HepG2 (cell line): Measurements from ENCODE around the gene MARVELD3. TPM values are rescaled to one million over a fixed set of nuclear protein-coding genes. Genes with fewer than 3 reads are reported as not detected.

ENCODE experiments used
- FOXA1 ChIP-seq, 2 experiments: fragments of 450-650 bp in 1 of 2; sonication (generic) in 1 of 2; formaldehyde crosslinking in 1 of 2; IDR thresholded peaks; 2 replicates each; pipeline versions ENCODE4 v1.4.0 to v1.6.1; 2016 to 2020; ENCODE audit warnings: missing genetic modification reagents in 1 of 2
- HMGXB4 ChIP-seq, 2 experiments: sonication (generic) in 1 of 2; formaldehyde crosslinking in 1 of 2; IDR thresholded peaks; 2 replicates each; pipeline versions ENCODE4 v1.4.0 to v1.6.1; 2018 to 2020; ENCODE audit warnings: missing genetic modification reagents in 2 of 2, borderline replicate concordance in 1 of 2, low read depth in 1 of 2, mild to moderate bottlenecking in 1 of 2, missing biosample characterization in 1 of 2
- MYPOP ChIP-seq: sonication (generic); formaldehyde crosslinking; IDR thresholded peaks from 2 replicates; pipeline ENCODE4 v1.8.1; 2023; ENCODE audit warnings: mild to moderate bottlenecking, moderate library complexity, missing genetic modification reagents
- PHB2 ChIP-seq: fragments of 450-650 bp; IDR thresholded peaks from 2 replicates; pipeline ENCODE4 v1.6.1; 2018; ENCODE audit not compliant: partially characterized antibody
- SAFB2 ChIP-seq: sonication (generic); formaldehyde crosslinking; IDR thresholded peaks from 2 replicates; pipeline ENCODE4 v1.5.1; 2020; ENCODE audit warnings: missing genetic modification reagents, low read depth, mild to moderate bottlenecking, borderline replicate concordance
- SP5 ChIP-seq: IDR thresholded peaks from 2 replicates; pipeline ENCODE4 v1.6.1; 2016; ENCODE audit warnings: low read depth, borderline replicate concordance
- SPEN ChIP-seq: sonication (generic); formaldehyde crosslinking; IDR thresholded peaks from 2 replicates; pipeline ENCODE4 v1.5.1; 2020; ENCODE audit warnings: low read depth, mild to moderate bottlenecking, missing genetic modification reagents
- TMF1 ChIP-seq: sonication (generic); formaldehyde crosslinking; IDR thresholded peaks from 2 replicates; pipeline ENCODE4 v1.8.1; 2022; ENCODE audit warnings: low read depth, missing genetic modification reagents
- ZBTB43 ChIP-seq: sonication (generic); formaldehyde crosslinking; conservative IDR thresholded peaks from 2 replicates; pipeline ENCODE4 v1.4.0; 2020; ENCODE audit warnings: missing genetic modification reagents
- ZFP36L1 ChIP-seq: sonication (generic); formaldehyde crosslinking; IDR thresholded peaks from 2 replicates; pipeline ENCODE4 v1.8.0; 2022; ENCODE audit warnings: mild to moderate bottlenecking, missing genetic modification reagents, moderate library complexity
- ZNF160 ChIP-seq: sonication (generic); formaldehyde crosslinking; IDR thresholded peaks from 2 replicates; pipeline ENCODE4 v1.8.0; 2022; ENCODE audit warnings: mild to moderate bottlenecking, inconsistent platforms, missing genetic modification reagents
- ZNF564 ChIP-seq: sonication (generic); formaldehyde crosslinking; IDR thresholded peaks from 2 replicates; pipeline ENCODE4 v1.8.1; 2023; ENCODE audit warnings: mild to moderate bottlenecking, missing genetic modification reagents
- ZNF674 ChIP-seq: sonication (generic); formaldehyde crosslinking; IDR thresholded peaks from 2 replicates; pipeline ENCODE4 v1.5.0; 2020; ENCODE audit warnings: low read depth, mild to moderate bottlenecking, missing genetic modification reagents
- polyA plus RNA-seq, 8 experiments: library from polyadenylated mRNA; depleted of rRNA in 3 of 8; stranded (reverse) in 7 of 8; unstranded in 1 of 8; fragments of >200 nt; fragmentation: Illumina TruSeq in 4 of 8; extraction: Trizol in 4 of 8; gene quantifications; 2 replicates each; pipeline versions ENCODE4 v1.2.1 to v1.2.3, GENCODE V29; 2011 to 2016; ENCODE audit warnings: low read depth in 4 of 8, missing spikeins in 1 of 8, mixed read lengths in 1 of 8; ENCODE audit not compliant: insufficient read depth in 1 of 8
- total RNA-seq, 5 experiments: library from RNA; depleted of rRNA; stranded (reverse); fragments of >200 nt; fragmentation: Illumina TruSeq; extraction: Trizol; gene quantifications; 2 replicates each; pipeline ENCODE4 v1.2.3, GENCODE V29; 2016; ENCODE audit warnings: low read depth in 1 of 5
- TF ChIP-seq, protein P1 (sequence below): sonication (generic); formaldehyde crosslinking; IDR thresholded peaks from 2 replicates; pipeline ENCODE4 v1.4.0; 2020; ENCODE audit warnings: low read depth, missing genetic modification reagents
- TF ChIP-seq, protein P2 (sequence below): IDR thresholded peaks from 2 replicates; pipeline ENCODE4 v1.6.1; 2016; ENCODE audit warnings: mild to moderate bottlenecking, missing biosample characterization, missing genetic modification reagents
- TF ChIP-seq, protein P3 (sequence below): sonication (generic); formaldehyde crosslinking; conservative IDR thresholded peaks from 2 replicates; pipeline ENCODE4 v1.8.0; 2022; ENCODE audit warnings: mild to moderate bottlenecking, moderate library complexity, missing genetic modification reagents

MARVELD3 gene
- total and polyA plus RNA-seq, 2 of the 13 experiments (the other 11 are each of a cell fraction or from before 2014, with no cell fraction given), result 4.8 to 5.6 TPM

GRCh38 chr16:71626018-71626857 is at the start of gene MARVELD3 (continued):
- TF ChIP-seq, protein P1, sequence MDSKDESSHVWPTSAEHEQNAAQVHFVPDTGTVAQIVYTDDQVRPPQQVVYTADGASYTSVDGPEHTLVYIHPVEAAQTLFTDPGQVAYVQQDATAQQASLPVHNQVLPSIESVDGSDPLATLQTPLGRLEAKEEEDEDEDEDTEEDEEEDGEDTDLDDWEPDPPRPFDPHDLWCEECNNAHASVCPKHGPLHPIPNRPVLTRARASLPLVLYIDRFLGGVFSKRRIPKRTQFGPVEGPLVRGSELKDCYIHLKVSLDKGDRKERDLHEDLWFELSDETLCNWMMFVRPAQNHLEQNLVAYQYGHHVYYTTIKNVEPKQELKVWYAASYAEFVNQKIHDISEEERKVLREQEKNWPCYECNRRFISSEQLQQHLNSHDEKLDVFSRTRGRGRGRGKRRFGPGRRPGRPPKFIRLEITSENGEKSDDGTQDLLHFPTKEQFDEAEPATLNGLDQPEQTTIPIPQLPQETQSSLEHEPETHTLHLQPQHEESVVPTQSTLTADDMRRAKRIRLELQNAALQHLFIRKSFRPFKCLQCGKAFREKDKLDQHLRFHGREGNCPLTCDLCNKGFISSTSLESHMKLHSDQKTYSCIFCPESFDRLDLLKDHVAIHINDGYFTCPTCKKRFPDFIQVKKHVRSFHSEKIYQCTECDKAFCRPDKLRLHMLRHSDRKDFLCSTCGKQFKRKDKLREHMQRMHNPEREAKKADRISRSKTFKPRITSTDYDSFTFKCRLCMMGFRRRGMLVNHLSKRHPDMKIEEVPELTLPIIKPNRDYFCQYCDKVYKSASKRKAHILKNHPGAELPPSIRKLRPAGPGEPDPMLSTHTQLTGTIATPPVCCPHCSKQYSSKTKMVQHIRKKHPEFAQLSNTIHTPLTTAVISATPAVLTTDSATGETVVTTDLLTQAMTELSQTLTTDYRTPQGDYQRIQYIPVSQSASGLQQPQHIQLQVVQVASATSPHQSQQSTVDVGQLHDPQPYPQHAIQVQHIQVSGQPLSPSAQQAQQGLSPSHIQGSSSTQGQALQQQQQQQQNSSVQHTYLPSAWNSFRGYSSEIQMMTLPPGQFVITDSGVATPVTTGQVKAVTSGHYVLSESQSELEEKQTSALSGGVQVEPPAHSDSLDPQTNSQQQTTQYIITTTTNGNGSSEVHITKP, result no peak
- TF ChIP-seq SP5 (CRISPR knock-in tag) (0 out of 2 replicates have a peak, but pooled peaks have one; percentile 38), ZNF564 (CRISPR knock-in tag) (0 out of 2 replicates have a peak, but pooled peaks have one; percentile 45), SAFB2 (CRISPR knock-in tag) (0 out of 2 replicates have a peak, but pooled peaks have one; percentile 50), SPEN (peak; percentile 65), HMGXB4 (CRISPR knock-in tag; IDR thresholded peaks at IDR 0.05; ENCODE audit: borderline replicate concordance in 1 of 2, low read depth in 1 of 2) (peak; percentile 64 to 95; a peak in 3 of 4 replicates), TMF1 (CRISPR knock-in tag) (peak; percentile 90), ZNF160 (peak; percentile 48; the same call in 1 of the 2 replicates), PHB2 (no peak), ZBTB43 (CRISPR knock-in tag) (0 out of 2 replicates have a peak, but pooled peaks have one; percentile 29), MYPOP (CRISPR knock-in tag) (peak; percentile 50; the same call in 1 of the 2 replicates), FOXA1 (IDR thresholded peaks at IDR 0.05) (no peak), FOXA1 (CRISPR knock-in tag; IDR thresholded peaks at IDR 0.05) (0 out of 2 replicates have a peak, but pooled peaks have one; percentile 3), ZNF674 (CRISPR knock-in tag) (no peak), ZFP36L1 (CRISPR knock-in tag) (0 out of 2 replicates have a peak, but pooled peaks have one; percentile 72)
- TF ChIP-seq, protein P2, sequence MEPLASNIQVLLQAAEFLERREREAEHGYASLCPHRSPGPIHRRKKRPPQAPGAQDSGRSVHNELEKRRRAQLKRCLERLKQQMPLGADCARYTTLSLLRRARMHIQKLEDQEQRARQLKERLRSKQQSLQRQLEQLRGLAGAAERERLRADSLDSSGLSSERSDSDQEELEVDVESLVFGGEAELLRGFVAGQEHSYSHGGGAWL (CRISPR knock-in tag), result peak; percentile 77; the same call in 1 of the 2 replicates
- TF ChIP-seq, protein P3, sequence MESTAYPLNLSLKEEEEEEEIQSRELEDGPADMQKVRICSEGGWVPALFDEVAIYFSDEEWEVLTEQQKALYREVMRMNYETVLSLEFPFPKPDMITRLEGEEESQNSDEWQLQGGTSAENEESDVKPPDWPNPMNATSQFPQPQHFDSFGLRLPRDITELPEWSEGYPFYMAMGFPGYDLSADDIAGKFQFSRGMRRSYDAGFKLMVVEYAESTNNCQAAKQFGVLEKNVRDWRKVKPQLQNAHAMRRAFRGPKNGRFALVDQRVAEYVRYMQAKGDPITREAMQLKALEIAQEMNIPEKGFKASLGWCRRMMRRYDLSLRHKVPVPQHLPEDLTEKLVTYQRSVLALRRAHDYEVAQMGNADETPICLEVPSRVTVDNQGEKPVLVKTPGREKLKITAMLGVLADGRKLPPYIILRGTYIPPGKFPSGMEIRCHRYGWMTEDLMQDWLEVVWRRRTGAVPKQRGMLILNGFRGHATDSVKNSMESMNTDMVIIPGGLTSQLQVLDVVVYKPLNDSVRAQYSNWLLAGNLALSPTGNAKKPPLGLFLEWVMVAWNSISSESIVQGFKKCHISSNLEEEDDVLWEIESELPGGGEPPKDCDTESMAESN, result 0 out of 2 replicates have a peak, but pooled peaks have one; percentile 56
